GM20431 (cell line): Measurements from ENCODE around the gene TNFAIP8.

Source experiments
- in situ Hi-C: fragments of 300-500 bp; cut with MseI, MboI; formaldehyde crosslinking; loops from one replicate; pipeline ENCODE4 v1.15.0; 2020; ENCODE audit warnings: low sequenced_read_pairs; ENCODE audit not compliant: unreplicated experiment

TNFAIP8 gene

DNA sequence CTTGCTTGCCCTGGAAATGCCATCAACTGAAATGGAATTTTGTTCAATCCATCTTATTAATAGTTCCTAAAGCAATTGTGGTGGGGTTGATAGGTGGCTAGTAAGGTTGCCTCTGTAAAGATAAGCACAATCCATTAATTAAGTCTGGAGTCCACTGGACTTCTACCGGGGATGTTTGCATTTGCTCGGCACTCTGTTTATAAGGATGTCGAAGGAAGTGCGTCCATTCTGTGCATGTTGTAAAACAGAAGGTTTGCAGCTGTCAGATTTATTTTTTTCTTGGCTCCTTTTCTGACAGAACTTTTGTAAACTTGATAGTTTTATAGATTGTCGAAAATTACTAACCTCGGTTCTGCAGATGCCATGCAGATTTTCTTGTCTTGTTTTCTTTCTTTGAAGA, 12.8 kb upstream of the TNFAIP8 start:
- in situ Hi-C loops: no loop called here

DNA sequence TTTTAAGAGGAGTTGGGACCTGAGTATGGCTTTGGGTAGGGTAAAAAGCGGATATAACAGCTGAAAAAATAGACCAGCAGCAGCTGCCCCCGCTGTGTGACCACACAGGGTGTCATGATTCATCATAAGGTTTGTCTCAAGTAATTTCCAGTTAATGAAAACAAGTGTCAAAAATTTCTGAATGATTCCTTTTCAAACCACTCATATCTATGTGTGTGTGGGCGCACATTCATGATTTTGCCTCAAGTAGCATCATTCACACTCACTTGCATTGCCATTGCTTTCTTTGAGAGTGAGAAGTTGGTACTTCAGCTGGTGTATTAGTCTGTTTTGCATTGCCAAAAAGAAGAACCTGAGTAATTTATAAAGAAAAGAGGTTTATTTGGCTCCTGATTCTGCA, 12.1 kb upstream of the TNFAIP8 start:
- in situ Hi-C loops: no loop called here

DNA sequence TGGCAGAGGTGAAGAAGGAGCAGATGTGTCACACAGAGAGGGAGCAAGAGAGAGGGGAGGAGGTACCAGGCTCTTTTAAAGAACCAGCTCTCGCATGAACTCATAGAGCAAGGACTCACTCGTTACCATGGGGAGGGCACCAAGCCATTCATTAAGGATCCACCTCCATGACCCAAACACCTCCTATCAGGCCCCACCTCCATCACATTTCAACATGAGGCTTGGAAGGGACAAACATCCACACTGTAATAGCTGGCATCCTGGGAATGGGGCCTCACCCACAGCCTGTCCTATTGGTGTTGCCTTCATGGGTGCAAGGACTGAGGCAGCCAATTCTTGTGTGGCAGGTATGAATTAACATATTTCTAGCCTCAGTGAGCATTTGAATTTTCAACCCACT, 11.6 kb upstream of the TNFAIP8 start:
- in situ Hi-C loops: no loop called here

DNA sequence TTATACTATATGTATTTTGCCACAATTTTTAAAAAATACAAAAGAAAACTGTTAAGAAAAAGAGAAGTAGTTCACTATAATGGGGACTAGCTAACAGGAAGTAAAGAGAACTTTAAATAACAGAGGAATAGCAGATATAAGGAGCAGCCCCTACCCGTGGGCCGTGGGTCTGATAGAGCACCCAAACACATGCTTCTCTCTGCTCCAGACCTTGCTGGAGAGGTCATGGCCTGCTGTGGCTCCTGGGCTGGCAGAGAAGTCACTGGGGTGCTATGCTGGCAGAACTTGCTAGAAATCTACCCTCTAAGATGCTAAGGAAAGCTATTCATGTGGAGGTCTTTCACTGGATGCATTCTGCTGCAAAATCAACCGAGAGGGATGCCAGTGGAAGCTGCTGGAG, 10.0 kb upstream of the TNFAIP8 start:
- in situ Hi-C loops: no loop called here

DNA sequence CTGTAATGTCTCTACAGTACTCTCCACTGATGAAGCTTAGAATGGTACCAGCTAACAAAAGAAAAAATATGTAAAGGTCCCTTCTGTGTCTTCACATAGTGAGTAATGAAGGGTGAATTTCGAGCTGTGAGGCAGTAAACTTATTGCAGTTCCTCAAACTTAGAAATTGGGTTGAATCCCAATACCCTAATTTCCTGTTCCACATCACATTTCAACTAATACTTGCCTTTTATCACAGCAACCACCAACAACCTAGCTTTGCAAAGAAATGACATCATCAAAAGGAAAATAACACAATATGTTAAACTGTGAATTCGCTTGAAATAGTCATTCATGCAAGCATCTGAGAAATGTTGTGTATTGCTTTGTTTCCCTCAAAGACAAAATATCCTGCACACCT, 9.4 kb upstream of the TNFAIP8 start:
- in situ Hi-C loops: no loop called here

DNA sequence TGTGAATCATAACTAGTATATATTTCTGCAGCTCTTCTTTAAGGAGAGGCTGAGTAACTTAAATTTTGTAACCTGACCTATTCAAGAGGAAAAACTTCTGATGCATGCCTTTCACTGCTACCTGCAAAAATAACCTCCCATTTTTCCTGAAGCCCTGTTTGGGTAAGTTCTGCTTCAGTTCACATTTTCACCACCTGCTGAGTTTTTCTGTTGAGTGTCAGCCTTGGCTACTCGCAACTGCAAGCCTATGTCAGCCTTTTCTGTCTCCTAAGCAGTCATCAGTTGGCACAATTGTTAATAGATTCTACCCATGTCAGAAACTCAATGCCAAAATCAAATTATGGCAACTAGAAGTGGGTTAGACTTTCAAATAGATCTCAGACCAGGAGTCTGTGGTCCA, 8.2 kb upstream of the TNFAIP8 start:
- in situ Hi-C loops: no loop called here

DNA sequence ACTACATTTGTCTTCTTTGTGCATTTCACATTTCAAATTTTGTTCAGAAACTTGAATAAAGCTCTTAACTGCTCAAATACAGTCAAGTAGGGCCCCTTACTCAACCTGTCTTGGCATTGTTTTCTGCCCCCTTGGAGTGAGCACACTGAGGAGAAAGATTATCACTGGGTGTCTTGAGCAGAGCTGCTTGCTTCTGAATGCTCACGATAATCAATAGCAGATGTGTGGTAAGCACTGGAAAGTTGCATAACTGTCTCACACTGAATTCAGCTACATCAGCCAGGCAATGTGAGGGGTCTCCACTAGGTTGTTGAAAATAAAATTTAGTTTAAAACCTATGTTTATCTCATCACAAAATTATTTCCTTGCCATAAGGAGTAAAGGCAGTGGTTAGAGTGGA, 7.8 kb upstream of the TNFAIP8 start:
- in situ Hi-C loops: no loop called here

DNA sequence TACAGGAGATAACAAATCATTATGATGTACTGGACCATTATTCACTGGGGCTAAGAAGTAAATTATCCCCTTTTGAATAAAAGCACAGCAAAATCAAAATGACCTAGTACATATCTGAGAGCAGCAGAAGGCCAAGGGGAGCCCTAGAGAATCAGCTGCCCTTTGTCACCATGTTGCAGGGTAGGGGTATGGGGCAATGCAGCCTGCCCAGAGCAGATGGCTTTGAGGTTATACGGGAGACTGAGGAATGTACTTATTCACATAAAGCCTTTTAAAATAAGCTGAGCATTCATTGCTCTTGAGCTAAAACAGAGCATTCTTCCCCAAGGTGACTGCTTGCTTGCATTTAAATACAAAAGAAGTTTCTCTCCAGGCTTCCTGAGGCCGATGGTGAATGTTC, 2.6 kb upstream of the TNFAIP8 start:
- in situ Hi-C loops: no loop called here

DNA sequence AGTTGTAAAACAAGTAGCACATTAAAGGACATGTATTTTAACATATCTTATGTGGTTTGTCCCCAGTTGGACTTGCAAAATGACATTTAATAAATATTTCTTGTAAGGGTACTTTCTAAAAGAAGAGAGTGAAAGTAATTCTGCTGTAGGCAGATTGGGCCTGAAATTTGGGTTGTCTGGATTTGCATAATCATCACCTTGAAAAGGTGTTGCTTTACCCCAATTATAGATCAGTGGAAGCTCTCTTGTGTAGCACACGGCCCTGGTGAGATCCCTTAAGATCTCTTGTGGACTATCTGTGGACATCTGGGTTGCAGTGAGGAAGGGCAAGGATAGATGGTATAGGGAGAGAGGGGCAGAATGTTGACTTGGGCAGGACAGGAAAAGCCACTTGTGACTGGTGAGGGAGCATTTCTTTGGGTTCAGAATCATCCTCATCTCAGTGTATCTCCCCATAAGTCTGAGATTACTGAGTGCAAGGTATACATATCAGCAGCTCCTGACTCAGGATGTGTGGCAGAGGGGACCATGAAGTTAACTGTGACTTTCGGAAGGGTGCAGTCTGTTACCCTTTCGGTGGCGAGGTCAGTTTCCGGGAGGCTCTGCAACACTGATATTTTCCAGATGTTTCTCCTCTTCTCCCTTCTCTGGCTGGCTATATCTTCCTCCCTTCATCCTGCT, 2.0 kb upstream of the TNFAIP8 start:
- in situ Hi-C loops: no loop called here

DNA sequence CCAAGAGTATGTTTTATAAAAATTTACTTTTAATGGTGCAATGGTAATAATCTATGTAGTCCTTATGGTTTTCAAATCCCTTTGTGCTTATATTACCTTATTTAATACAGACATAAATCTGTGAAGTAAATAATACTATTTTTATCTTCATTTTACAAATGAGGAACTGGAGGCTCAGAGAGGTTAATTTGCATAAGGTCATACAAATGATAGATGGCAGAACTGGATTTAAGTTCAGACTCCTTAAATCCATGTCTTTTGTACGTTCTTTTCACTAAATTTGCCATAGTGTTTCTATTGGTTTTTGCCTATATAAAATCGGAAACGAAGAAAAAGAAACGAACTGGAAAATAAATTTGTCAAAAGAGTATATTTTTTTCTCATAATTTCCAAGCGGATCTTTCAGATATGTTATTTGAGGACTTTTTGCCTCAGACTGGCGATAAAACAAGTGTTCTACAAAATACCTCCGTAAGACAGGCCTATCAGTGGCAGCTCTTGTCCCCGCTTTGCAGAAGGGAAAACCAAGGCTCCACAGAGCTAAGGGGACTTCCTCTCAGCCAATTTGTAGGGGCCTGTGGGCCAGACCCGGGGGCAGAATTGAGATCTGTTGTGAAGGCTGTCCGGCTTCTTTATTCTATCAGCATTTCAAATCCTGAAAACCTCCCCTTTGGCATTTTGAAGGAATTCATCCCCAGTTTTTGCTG, 1.1 kb upstream of the TNFAIP8 start:
- in situ Hi-C loops: no loop called here

DNA sequence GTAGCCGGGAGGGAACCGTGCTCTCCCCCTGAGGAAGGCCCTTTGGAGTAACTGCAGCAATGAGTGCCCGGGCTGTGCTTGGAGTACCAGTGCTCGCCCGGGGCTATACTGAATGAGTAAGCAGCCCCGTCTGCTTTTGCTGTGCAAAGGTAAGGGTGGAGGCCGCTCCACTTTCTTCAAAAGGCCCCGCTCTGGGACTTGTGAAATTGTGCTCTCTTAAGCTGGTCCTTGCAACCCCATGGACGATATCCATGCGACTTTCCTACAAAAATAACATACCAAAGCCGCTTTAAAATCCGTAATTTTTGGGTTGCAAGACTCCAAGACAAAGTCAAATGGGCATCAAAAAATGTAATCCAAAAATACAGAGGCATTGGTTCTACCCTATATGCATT, 578 bp upstream of the TNFAIP8 start:
- in situ Hi-C loops: no loop called here

DNA sequence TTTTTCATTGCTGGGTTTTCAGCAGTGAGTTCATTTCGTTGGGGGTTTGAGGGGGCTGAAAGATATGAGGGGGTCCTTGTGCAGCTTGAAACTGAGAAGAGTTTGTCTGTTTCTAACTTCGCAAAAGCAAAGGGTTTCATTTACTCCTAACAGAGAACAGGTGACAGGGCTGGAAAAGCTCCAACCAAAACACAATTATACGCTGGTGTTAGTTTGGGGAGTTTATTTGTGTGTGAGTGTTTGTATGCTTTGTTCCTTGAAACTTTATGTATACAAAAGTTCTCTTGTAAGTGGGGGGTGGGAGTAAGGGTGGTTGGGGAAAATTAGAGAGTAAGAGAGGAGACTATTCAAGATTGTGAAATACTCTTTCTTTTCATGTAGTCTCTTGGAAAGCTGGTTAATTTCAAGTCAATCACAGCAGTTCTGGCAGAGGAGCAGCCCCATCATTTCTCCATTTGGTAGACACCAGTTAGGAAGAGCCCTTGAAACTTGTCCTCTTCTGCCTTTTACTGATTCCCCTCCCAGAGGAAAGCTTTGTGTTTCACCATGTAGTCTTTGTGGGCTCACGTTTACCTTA, 881 bp downstream of the TNFAIP8 start:
- in situ Hi-C loops: no loop called here

DNA sequence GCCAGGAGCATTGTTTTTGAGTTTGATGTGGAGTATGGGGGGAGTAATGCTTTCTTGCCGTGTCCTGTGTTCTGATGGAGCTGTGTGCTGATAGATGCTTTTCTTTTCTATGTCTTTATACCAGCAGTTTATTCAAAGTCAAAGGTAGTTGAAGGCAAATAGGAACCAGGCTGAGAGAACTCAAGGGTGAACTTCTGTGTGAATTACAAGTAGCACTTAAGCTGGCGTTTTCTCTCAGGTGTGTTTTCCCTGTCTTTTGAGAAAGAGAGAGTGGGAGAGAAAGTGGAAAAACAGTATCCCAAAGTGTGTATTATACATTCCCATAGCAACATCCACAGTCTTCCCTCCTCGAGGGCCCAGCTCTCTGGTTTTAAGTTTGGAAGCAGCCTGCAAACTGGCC, 1.5 kb downstream of the TNFAIP8 start:
- in situ Hi-C loops: no loop called here

DNA sequence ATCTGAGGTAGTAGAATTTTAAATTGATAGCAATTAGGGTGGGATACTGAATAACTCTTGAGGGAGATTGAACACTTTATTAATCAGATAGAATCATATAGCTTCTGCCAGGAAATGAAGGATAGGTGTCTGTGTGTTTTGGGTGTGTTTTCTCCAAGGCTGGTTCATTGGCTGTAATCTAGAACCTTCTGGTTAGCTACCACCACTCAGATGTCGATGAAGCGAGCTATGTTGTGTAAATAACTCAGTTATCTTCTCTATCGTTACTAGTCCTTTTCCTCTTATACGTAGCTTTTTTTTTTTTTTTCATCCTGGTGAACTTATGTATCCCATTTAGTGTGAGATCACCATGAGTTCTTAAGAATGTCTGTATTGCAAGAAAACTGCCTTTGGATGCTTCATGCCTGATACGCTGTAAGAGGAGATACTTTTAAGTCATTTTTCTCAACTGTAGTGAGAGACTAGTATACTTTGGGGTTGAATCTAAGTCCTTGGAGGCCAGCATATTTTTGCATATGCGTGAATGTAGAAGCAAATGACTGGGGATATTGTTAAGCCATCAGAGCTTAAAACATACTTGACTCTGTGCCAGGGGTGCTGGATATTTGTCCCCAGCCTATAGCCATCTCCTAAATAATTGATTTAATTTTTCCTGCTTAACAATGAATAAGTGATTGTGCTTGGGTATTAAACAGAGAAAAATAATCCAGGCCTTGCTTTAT, 2.1 kb downstream of the TNFAIP8 start:
- in situ Hi-C loops: no loop called here

DNA sequence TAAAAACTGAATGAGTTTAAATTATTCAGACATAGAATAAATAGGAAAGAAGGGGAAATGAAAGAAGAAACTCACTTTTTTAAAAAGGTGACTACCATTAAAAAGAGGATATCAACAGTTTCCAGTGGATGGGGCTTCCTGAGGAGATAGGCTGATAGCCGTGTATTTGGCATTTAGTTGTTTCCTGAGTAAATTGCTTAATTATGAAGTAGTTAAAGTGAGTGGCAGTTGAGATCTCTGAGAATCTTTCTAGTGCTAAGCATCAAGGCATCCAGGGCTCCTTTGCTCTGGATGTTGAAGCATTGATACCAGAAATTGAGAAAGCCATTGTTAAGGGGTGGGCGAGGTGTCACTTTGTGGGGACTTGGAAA, 2.7 kb downstream of the TNFAIP8 start:
- in situ Hi-C loops: no loop called here

DNA sequence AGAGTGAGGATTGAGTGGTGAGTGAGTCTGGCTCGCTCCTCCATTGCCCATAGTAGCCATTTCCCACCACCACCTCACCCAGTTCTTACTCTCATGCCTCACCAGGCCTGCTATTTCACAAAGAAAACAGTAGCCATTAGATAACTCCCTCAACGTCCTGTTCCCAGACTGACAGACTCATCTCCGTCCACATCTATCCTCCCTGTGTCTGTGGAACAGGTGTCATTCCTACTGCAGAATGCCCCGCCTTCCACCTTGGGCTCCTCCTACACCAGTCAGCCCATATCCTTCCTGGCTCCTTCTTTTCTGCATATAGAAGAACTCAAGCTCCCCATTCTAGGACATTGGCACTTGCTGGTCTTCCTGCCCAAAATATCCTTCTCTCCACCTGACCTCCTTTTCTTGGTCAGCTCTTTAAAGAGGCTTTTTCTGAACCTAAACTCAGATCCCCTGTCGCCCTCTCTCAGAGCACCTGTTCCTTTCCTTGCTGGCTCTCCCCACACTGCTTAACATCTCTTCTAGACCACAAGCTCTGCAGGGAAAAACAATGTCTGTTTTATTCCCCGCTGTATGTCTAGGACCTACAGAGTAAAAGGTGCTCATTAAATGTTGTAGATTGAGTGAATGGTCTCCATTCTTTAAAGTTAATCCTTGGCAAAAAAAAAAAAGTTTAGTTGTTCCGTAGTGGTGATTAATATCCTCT, 3.2 kb downstream of the TNFAIP8 start:
- in situ Hi-C loops: no loop called here

DNA sequence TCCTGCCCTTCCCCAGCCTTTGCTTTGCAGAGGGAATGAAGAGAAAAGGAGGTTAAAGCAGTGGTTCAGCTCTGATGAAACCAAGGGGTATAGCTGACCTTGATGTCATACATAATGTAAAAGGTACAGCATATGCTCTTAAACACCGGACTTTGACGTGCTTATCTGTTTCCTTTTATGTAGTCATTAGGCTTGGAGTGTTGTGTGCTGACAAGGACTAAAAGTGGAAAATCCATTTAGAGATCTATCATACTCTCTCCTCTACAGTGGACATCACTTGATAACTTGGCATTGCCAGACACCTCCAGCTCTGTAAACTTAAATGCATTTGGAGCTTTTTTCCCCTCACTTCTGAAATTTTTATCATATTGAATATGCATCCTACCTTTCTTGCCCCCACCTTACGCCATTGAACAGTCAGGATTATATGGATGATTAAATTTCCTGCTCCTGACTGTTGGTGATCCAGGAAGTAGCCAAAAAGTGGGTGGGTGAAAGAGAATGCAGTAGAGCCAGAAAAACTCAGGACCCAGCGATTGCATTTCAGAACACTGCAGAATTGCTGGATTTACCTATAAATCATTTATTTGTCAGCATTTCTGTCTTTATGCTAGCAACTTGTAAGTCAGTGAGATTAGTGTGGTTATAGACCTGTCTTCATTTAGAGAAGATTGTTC, 4.1 kb downstream of the TNFAIP8 start:
- in situ Hi-C loops: no loop called here

DNA sequence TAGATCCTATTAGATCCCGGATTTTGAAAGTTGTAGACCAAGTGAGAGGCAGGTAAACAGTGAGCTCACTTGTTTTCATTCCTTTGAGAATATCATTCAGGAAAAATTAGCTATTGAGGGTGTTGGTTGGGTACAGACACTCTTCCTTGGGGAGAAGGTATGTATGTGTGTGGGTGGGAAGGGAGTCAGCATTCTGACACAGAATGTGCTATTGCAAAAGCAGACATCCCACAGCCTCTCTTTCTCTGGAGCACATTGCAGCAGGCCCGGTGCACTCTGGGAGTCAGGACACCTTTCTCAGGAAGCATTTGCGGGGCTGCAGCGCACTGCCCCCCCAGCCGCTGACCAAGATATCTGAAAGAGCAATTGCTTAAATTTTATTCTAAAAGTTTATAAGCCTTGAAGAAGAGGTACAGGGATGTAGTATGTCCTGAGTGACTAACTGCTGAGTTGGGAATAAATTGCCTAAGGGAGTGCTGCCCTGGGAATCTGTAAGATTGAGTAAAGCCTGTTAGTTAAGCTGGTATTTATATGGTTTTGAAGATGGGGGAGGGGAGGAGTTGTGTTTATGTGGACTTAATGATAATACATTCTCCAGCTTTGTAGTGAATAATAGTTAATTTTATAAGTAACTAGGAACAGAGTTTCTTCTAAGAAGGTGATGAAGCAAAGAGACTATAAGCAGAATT, 5.2 kb downstream of the TNFAIP8 start:
- in situ Hi-C loops: no loop called here

DNA sequence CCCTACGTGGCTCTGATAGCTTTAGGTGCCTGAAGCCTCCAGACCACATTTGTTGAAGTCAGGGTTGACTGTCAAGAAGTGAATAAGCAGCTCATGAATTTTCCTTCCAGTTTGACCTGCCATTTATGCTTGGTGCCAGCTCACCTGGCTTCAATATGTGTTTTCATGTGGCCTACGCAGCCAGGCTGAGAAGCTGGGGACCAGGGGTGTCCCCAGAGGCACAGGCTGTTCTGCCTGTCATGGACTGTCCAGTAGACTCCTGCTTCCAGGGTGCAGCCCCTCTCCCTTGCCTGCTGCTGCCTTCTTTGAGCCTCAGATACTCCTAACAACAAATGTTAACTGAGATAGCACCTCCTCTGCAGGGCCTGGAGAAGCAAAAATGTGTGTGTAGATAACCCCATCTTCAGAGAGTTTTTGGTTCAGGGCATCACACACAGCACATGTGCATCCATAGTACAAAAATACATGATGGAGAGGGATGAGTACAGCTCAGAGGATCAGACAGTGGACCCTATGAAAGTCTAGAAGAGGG, 5.8 kb downstream of the TNFAIP8 start:
- in situ Hi-C loops: no loop called here
